HepG2 (cell line): Measurements from ENCODE around the gene NLGN2. TPM values are rescaled to one million over a fixed set of nuclear protein-coding genes. Genes with fewer than 3 reads are reported as not detected.

Source experiments
- CCDC6 ChIP-seq: sonication (generic); formaldehyde crosslinking; IDR thresholded peaks from 2 replicates; pipeline ENCODE4 v1.8.1; 2022; ENCODE audit warnings: mild to moderate bottlenecking, missing genetic modification reagents, moderate library complexity
- KAT7 ChIP-seq: IDR thresholded peaks from 2 replicates; pipeline ENCODE4 v1.6.1; 2018; ENCODE audit warnings: borderline replicate concordance, missing compliant biosample characterization
- KDM2A ChIP-seq: sonication (generic); formaldehyde crosslinking; IDR thresholded peaks from 2 replicates; pipeline ENCODE4 v1.4.0; 2020; ENCODE audit warnings: low read depth, missing genetic modification reagents, borderline replicate concordance
- KMT2A ChIP-seq: sonication (generic); formaldehyde crosslinking; IDR thresholded peaks from 2 replicates; pipeline ENCODE4 v1.4.0; 2020; ENCODE audit warnings: missing genetic modification reagents
- MEIS2 ChIP-seq: sonication (generic); formaldehyde crosslinking; IDR thresholded peaks from 2 replicates; pipeline ENCODE4 v1.9.0; 2021; ENCODE audit warnings: mild to moderate bottlenecking, missing genetic modification reagents
- MYC ChIP-seq: sonication (generic); formaldehyde crosslinking; IDR thresholded peaks from 2 replicates; pipeline ENCODE4 v1.9.0; 2021; ENCODE audit warnings: missing genetic modification reagents, borderline replicate concordance
- MYPOP ChIP-seq: sonication (generic); formaldehyde crosslinking; IDR thresholded peaks from 2 replicates; pipeline ENCODE4 v1.8.1; 2023; ENCODE audit warnings: mild to moderate bottlenecking, moderate library complexity, missing genetic modification reagents
- NR0B2 ChIP-seq: sonication (generic); formaldehyde crosslinking; IDR thresholded peaks from 2 replicates; pipeline ENCODE4 v1.4.0; 2020; ENCODE audit warnings: mild to moderate bottlenecking, missing genetic modification reagents
- SAP130 ChIP-seq: IDR thresholded peaks from 2 replicates; pipeline ENCODE4 v1.6.1; 2016; ENCODE audit warnings: low read depth
- TCF12 ChIP-seq, 2 experiments: fragments of 450-650 bp in 1 of 2; sonication (generic) in 1 of 2; formaldehyde crosslinking in 1 of 2; IDR thresholded peaks; 2 replicates each; pipeline versions ENCODE4 v1.6.1 to v1.8.0; 2017 to 2022; ENCODE audit warnings: antibody characterized with exemption in 1 of 2, mild to moderate bottlenecking in 1 of 2, missing genetic modification reagents in 1 of 2, moderate library complexity in 1 of 2
- TFDP2 ChIP-seq: sonication (generic); formaldehyde crosslinking; IDR thresholded peaks from 2 replicates; pipeline ENCODE4 v1.4.0; 2020; ENCODE audit warnings: missing genetic modification reagents
- THAP11 ChIP-seq: IDR thresholded peaks from 2 replicates; pipeline ENCODE4 v1.6.1; 2016; ENCODE audit warnings: missing biosample characterization, missing genetic modification reagents
- XRCC5 ChIP-seq: fragments of 200-400 bp; formaldehyde crosslinking; optimal IDR thresholded peaks from 2 replicates; pipeline ENCODE3; 2017; ENCODE audit warnings: mild to moderate bottlenecking, low read length
- ZNF746 ChIP-seq: sonication (generic); formaldehyde crosslinking; IDR thresholded peaks from 2 replicates; pipeline ENCODE4 v1.8.0; 2022; ENCODE audit warnings: mild to moderate bottlenecking, missing genetic modification reagents
- ZNF800 ChIP-seq: sonication (generic); formaldehyde crosslinking; IDR thresholded peaks from 2 replicates; pipeline ENCODE4 v1.4.0; 2020; ENCODE audit warnings: missing genetic modification reagents
- polyA plus RNA-seq, 8 experiments: library from polyadenylated mRNA; depleted of rRNA in 3 of 8; stranded (reverse) in 7 of 8; unstranded in 1 of 8; fragments of >200 nt; fragmentation: Illumina TruSeq in 4 of 8; extraction: Trizol in 4 of 8; gene quantifications; 2 replicates each; pipeline versions ENCODE4 v1.2.1 to v1.2.3, GENCODE V29; 2011 to 2016; ENCODE audit warnings: low read depth in 4 of 8, missing spikeins in 1 of 8, mixed read lengths in 1 of 8; ENCODE audit not compliant: insufficient read depth in 1 of 8
- total RNA-seq, 5 experiments: library from RNA; depleted of rRNA; stranded (reverse); fragments of >200 nt; fragmentation: Illumina TruSeq; extraction: Trizol; gene quantifications; 2 replicates each; pipeline ENCODE4 v1.2.3, GENCODE V29; 2016; ENCODE audit warnings: low read depth in 1 of 5
- TF ChIP-seq, protein P1 (sequence below): sonication (generic); formaldehyde crosslinking; conservative IDR thresholded peaks from 2 replicates; pipeline ENCODE4 v1.4.0; 2020; ENCODE audit warnings: missing genetic modification reagents
- TF ChIP-seq, protein P2 (sequence below): sonication (generic); formaldehyde crosslinking; conservative IDR thresholded peaks from 2 replicates; pipeline ENCODE4 v1.8.0; 2022; ENCODE audit warnings: mild to moderate bottlenecking, moderate library complexity, missing genetic modification reagents
- TF ChIP-seq, protein P3 (sequence below): IDR thresholded peaks from 2 replicates; pipeline ENCODE4 v1.6.1; 2016; ENCODE audit warnings: missing compliant biosample characterization, missing genetic modification reagents, borderline replicate concordance

The NLGN2 gene
- total and polyA plus RNA-seq, 2 of the 13 experiments (the other 11 are each of a cell fraction or from before 2014, with no cell fraction given) = 1.9 to 11.0 TPM

DNA sequence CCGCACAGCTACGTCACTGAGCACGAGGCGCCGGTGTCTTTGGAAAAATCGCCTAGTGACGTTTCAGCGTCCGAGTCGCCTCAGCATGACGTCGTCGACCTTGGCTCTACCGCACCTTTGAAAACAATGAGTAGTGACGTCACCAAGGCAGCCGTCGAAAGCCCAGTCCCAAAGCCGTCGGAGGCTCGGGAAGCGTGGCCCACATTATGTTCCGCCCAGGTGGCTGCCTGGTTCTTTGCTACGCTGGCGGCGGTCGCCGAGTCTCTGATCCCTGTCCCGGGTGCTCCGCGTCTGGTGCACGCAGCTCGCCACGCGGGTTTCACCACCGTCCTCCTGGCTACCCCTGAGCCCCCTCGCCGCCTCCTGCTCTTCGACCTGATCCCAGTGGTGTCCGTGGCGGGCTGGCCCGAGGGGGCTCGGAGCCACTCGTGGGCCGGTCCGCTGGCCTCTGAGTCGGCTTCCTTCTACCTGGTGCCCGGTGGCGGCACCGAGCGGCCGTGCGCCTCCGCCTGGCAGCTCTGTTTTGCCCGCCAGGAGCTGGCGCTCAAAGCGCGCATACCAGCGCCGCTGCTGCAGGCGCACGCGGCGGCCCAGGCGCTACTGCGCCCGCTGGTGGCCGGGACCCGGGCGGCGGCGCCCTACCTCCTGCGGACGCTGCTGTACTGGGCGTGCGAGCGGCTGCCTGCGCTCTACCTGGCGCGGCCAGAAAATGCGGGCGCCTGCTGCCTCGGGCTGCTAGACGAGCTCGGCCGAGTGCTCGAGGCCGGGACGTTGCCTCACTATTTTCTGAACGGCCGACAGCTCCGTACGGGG, 29.1 kb downstream of the NLGN2 start (continued):
- TF ChIP-seq TCF12 (IDR thresholded peaks at IDR 0.05) = no peak
- no peak for TF ChIP-seq TCF12 (CRISPR knock-in tag; IDR thresholded peaks at IDR 0.05)
- TF ChIP-seq MYC (CRISPR knock-in tag) = peak; percentile 80
- TF ChIP-seq KAT7 (CRISPR knock-in tag) = no peak
- peak; percentile 76 for TF ChIP-seq XRCC5
- TF ChIP-seq SAP130 (CRISPR knock-in tag) = peak; percentile 21; the same call in 1 of the 2 replicates
- TF ChIP-seq, protein P1, sequence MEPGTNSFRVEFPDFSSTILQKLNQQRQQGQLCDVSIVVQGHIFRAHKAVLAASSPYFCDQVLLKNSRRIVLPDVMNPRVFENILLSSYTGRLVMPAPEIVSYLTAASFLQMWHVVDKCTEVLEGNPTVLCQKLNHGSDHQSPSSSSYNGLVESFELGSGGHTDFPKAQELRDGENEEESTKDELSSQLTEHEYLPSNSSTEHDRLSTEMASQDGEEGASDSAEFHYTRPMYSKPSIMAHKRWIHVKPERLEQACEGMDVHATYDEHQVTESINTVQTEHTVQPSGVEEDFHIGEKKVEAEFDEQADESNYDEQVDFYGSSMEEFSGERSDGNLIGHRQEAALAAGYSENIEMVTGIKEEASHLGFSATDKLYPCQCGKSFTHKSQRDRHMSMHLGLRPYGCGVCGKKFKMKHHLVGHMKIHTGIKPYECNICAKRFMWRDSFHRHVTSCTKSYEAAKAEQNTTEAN (CRISPR knock-in tag) = 0 out of 2 replicates have a peak, but pooled peaks have one; percentile 25
- peak; percentile 62 for TF ChIP-seq THAP11 (CRISPR knock-in tag)
- TF ChIP-seq KDM2A (CRISPR knock-in tag) = peak; percentile 39; the same call in 1 of the 2 replicates
- no peak for TF ChIP-seq ZNF746
- 0 out of 2 replicates have a peak, but pooled peaks have one; percentile 54 for TF ChIP-seq CCDC6 (CRISPR knock-in tag)
- peak; percentile 90 for TF ChIP-seq MYPOP
- peak; percentile 21; the same call in 1 of the 2 replicates for TF ChIP-seq KMT2A (CRISPR knock-in tag)
- TF ChIP-seq, protein P2, sequence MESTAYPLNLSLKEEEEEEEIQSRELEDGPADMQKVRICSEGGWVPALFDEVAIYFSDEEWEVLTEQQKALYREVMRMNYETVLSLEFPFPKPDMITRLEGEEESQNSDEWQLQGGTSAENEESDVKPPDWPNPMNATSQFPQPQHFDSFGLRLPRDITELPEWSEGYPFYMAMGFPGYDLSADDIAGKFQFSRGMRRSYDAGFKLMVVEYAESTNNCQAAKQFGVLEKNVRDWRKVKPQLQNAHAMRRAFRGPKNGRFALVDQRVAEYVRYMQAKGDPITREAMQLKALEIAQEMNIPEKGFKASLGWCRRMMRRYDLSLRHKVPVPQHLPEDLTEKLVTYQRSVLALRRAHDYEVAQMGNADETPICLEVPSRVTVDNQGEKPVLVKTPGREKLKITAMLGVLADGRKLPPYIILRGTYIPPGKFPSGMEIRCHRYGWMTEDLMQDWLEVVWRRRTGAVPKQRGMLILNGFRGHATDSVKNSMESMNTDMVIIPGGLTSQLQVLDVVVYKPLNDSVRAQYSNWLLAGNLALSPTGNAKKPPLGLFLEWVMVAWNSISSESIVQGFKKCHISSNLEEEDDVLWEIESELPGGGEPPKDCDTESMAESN (CRISPR knock-in tag) = peak; percentile 55; the same call in 1 of the 2 replicates
- 0 out of 2 replicates have a peak, but pooled peaks have one; percentile 32 for TF ChIP-seq MEIS2
- peak; percentile 81 for TF ChIP-seq ZNF800 (CRISPR knock-in tag)
- TF ChIP-seq, protein P3, sequence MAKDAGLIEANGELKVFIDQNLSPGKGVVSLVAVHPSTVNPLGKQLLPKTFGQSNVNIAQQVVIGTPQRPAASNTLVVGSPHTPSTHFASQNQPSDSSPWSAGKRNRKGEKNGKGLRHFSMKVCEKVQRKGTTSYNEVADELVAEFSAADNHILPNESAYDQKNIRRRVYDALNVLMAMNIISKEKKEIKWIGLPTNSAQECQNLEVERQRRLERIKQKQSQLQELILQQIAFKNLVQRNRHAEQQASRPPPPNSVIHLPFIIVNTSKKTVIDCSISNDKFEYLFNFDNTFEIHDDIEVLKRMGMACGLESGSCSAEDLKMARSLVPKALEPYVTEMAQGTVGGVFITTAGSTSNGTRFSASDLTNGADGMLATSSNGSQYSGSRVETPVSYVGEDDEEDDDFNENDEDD (CRISPR knock-in tag) = peak; percentile 71; the same call in 1 of the 2 replicates
- 0 out of 2 replicates have a peak, but pooled peaks have one; percentile 43 for TF ChIP-seq NR0B2
- 0 out of 2 replicates have a peak, but pooled peaks have one; percentile 40 for TF ChIP-seq TFDP2 (CRISPR knock-in tag)
